ENCODE measurements around the gene RPL3. TPM values are rescaled to one million over a fixed set of nuclear protein-coding genes. Genes with fewer than 3 reads are reported as not detected.

Gene RPL3
- total RNA-seq, 1 experiment from 2014 or later, result 3,009 TPM

DNA sequence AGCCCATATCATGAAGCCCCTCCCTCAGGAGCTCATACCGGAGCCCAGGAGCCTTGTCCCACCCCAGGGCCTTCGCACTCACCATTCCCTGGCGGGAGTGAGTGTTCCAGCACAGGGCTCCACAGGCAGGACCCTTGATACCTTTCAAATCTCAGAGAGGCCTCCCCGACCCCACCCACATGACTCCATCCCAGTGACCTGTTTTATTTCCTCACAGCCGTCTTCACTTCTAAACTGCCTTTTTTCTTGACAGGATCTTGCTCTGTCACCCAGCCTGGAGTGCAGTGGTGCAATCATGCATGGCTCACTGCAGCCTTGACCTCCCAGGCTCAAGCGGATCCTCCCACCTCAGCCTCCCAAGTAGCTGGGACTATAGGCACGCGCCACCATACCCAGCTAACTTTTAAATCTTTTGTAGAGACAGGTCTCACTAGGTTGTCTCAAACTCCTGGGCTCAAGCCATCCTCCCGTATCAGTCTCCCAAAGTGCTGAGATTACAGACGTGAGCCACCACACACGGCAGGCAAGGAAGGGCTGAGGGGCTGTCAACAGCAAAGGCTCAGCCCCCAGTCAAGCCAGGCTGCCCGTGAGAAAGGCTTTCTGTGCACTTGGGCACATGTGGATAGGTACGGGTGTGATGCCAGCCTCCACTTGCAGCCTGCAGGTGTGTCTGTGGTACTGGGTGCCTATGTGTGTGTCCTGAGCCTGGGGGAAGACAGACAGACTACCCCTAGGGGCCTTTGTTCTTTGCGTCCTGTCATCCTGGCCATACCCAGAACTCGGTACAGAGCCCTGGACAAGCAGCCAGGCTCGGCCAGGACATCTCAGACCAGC is 9.3 kb downstream of the RPL3 start:
- H3K27me3 Mint-ChIP-seq (ENCODE audit: low read depth), result no peaks in the 10 kb centered on the region
- H3K27ac Mint-ChIP-seq, result peak overlapping the region; percentile 86; the same call in 1 of the 2 replicates
- POLR2A ChIA-PET, result interaction anchor here (0.6 to 4.1 kb wide), 15 partner anchors 9 to 213 kb away, joined by 3 to 31 read pairs (median 4); partner anchors contain the start of genes ATF4 and RPL3
- H3K4me1 Mint-ChIP-seq, result peaks cover 44% of the 10 kb centered on the region
- DNase-seq (ENCODE audit: low spot score) (no peak), ATAC-seq (peak; percentile 3)
- H3K36me3 Mint-ChIP-seq, result peaks cover 42% of the 10 kb centered on the region
- H3K9me3 Mint-ChIP-seq, result no peaks in the 10 kb centered on the region
- H3K4me3 Mint-ChIP-seq, result no peak overlapping the region
- CTCF ChIA-PET, result interaction anchor here (0.5 to 4.0 kb wide), 61 partner anchors 7 to 541 kb away, joined by 3 to 66 read pairs (median 5); partner anchors contain the start of genes CBX7, PDGFB, RPL3 and TAB1
- no peak for TF ChIP-seq MXD4 (CRISPR knock-in tag; IDR thresholded peaks at IDR 0.05; ENCODE audit: borderline replicate concordance)
- TF ChIP-seq, protein P1, sequence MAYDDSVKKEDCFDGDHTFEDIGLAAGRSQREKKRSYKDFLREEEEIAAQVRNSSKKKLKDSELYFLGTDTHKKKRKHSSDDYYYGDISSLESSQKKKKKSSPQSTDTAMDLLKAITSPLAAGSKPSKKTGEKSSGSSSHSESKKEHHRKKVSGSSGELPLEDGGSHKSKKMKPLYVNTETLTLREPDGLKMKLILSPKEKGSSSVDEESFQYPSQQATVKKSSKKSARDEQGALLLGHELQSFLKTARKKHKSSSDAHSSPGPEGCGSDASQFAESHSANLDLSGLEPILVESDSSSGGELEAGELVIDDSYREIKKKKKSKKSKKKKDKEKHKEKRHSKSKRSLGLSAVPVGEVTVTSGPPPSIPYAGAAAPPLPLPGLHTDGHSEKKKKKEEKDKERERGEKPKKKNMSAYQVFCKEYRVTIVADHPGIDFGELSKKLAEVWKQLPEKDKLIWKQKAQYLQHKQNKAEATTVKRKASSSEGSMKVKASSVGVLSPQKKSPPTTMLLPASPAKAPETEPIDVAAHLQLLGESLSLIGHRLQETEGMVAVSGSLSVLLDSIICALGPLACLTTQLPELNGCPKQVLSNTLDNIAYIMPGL (CRISPR knock-in tag; IDR thresholded peaks at IDR 0.05), result no peak
- TF ChIP-seq ZNF671 (CRISPR knock-in tag; IDR thresholded peaks at IDR 0.05), result peak; percentile 57; the same call in 1 of the 2 replicates
- TF ChIP-seq, protein P2, sequence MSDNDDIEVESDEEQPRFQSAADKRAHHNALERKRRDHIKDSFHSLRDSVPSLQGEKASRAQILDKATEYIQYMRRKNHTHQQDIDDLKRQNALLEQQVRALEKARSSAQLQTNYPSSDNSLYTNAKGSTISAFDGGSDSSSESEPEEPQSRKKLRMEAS (CRISPR knock-in tag; IDR thresholded peaks at IDR 0.05), result no peak
- no peak for TF ChIP-seq CBFB (CRISPR knock-in tag; IDR thresholded peaks at IDR 0.05; ENCODE audit: low read depth)
- TF ChIP-seq ATF1 (CRISPR knock-in tag; IDR thresholded peaks at IDR 0.05), result 0 out of 2 replicates have a peak, but pooled peaks have one; percentile 81
- no peak for TF ChIP-seq ESRRA (CRISPR knock-in tag; IDR thresholded peaks at IDR 0.05; ENCODE audit: borderline replicate concordance)
- no peak for TF ChIP-seq NFYB (CRISPR knock-in tag; conservative IDR thresholded peaks at IDR 0.05; ENCODE audit: low read depth)
- TF ChIP-seq IRF2 (CRISPR knock-in tag; IDR thresholded peaks at IDR 0.05; ENCODE audit: borderline replicate concordance, low read depth), result no peak
- 0 out of 2 replicates have a peak, but pooled peaks have one; percentile 10 for TF ChIP-seq FOXP4 (CRISPR knock-in tag; IDR thresholded peaks at IDR 0.05)
- TF ChIP-seq ARID4B (CRISPR knock-in tag; IDR thresholded peaks at IDR 0.05; ENCODE audit: borderline replicate concordance), result 0 out of 2 replicates have a peak, but pooled peaks have one; percentile 9
- no peak for TF ChIP-seq FOXJ3 (CRISPR knock-in tag; IDR thresholded peaks at IDR 0.05; ENCODE audit: borderline replicate concordance)
- no peak for TF ChIP-seq TCF7 (CRISPR knock-in tag; IDR thresholded peaks at IDR 0.05; ENCODE audit: low read depth)
- TF ChIP-seq ZNF425 (CRISPR knock-in tag; conservative IDR thresholded peaks at IDR 0.05), result peak; percentile 29; the same call in 1 of the 2 replicates
- TF ChIP-seq JUN (CRISPR knock-in tag; IDR thresholded peaks at IDR 0.05), result no peak
- TF ChIP-seq NR3C1 (CRISPR knock-in tag; conservative IDR thresholded peaks at IDR 0.05; ENCODE audit: low read depth), result no peak
- peak; percentile 11; the same call in 1 of the 2 replicates for TF ChIP-seq ZNF416 (CRISPR knock-in tag; IDR thresholded peaks at IDR 0.05)
- no peak for TF ChIP-seq FOXK1 (CRISPR knock-in tag; IDR thresholded peaks at IDR 0.05)
- TF ChIP-seq ZNF396 (CRISPR knock-in tag; IDR thresholded peaks at IDR 0.05; ENCODE audit: borderline replicate concordance), result no peak
- TF ChIP-seq NFATC4 (CRISPR knock-in tag; IDR thresholded peaks at IDR 0.05), result peak; percentile 76; the same call in 1 of the 2 replicates
- TF ChIP-seq, protein P3, sequence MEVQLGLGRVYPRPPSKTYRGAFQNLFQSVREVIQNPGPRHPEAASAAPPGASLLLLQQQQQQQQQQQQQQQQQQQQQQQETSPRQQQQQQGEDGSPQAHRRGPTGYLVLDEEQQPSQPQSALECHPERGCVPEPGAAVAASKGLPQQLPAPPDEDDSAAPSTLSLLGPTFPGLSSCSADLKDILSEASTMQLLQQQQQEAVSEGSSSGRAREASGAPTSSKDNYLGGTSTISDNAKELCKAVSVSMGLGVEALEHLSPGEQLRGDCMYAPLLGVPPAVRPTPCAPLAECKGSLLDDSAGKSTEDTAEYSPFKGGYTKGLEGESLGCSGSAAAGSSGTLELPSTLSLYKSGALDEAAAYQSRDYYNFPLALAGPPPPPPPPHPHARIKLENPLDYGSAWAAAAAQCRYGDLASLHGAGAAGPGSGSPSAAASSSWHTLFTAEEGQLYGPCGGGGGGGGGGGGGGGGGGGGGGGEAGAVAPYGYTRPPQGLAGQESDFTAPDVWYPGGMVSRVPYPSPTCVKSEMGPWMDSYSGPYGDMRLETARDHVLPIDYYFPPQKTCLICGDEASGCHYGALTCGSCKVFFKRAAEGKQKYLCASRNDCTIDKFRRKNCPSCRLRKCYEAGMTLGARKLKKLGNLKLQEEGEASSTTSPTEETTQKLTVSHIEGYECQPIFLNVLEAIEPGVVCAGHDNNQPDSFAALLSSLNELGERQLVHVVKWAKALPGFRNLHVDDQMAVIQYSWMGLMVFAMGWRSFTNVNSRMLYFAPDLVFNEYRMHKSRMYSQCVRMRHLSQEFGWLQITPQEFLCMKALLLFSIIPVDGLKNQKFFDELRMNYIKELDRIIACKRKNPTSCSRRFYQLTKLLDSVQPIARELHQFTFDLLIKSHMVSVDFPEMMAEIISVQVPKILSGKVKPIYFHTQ (CRISPR knock-in tag; IDR thresholded peaks at IDR 0.05), result peak; percentile 11
